Memory B cell (primary cell): ENCODE data around the gene BMPR2.
"Not testable (repeated sequence)": the region's sequence is repeated elsewhere in the genome, so short reads cannot be mapped to it uniquely, and the experiment has no call there.

Experiments
- ATAC-seq: fragments of 150-1000 bp; cut with Tn5 transposase; 2 replicates; pipeline ENCODE4 v1.10.0; 2021; ENCODE audit warnings: low read depth, mild to moderate bottlenecking, moderate library complexity
- DNase-seq, 2 donors: peaks; one replicate each; pipeline ENCODE4 v3.0.0; 2022; ENCODE audit warnings: low spot score in 2 of 2
- H3K27ac Mint-ChIP-seq: one replicate; pipeline ENCODE4 v1.8.0; 2022; ENCODE audit warnings: mild to moderate bottlenecking, moderate library complexity, mixed read lengths
- H3K27me3 Mint-ChIP-seq: one replicate; pipeline ENCODE4 v1.8.0; 2022; ENCODE audit warnings: mixed read lengths
- H3K36me3 Mint-ChIP-seq: one replicate; pipeline ENCODE4 v1.8.0; 2022; ENCODE audit warnings: mild to moderate bottlenecking, mixed read lengths
- H3K4me1 Mint-ChIP-seq: one replicate; pipeline ENCODE4 v1.8.0; 2022; ENCODE audit warnings: mixed read lengths
- H3K4me3 Mint-ChIP-seq: one replicate; pipeline ENCODE4 v1.8.0; 2022; ENCODE audit warnings: mild to moderate bottlenecking, moderate library complexity, mixed read lengths
- H3K9me3 Mint-ChIP-seq: one replicate; pipeline ENCODE4 v1.8.0; 2022; ENCODE audit warnings: mixed read lengths

The BMPR2 gene

DNA sequence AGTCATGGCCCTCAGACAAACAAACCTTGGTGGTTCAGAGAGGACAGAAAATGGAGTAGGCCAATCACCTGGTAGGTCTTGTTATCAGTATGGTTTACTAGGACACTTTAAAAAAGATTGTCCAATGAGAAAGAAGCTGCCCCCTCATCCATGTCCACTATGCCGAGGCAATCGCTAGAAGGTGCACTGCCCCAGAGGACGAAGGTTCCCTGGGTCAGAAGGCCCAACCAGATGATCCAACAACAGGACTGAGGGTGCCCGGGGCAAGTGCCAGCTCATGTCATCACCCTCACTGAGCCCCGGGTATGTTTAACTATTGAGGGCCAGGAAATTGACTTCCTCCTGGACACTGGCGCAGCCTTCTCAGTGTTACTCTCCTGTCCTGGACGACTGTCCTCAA, 123.7 kb downstream of the BMPR2 start:
- H3K4me1 Mint-ChIP-seq, H3K9me3 Mint-ChIP-seq, DNase-seq, H3K27ac Mint-ChIP-seq, H3K27me3 Mint-ChIP-seq, H3K4me3 Mint-ChIP-seq, ATAC-seq: not testable (repeated sequence)
- H3K36me3 Mint-ChIP-seq, result peaks cover 14% of the 10 kb centered on the region

DNA sequence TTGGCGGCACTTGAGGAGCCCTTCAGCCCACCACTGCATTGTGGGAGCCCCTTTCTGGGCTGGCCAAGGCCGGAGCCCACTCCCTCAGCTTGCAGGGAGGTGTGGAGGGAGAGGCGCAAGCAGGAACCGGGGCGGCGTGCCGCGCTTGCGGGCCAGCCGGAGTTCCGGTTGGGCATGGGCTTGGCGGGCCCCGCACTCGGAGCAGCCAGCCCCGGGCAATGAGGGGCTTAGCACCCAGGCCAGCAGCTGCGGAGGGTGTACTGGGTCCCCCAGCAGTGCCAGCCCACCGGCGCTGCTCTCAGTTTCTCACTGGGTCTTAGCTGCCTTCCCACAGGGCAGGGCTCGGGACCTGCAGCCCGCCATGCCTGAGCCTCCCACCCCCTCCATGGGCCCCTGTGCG, 127.1 kb downstream of the BMPR2 start:
- H3K27me3 Mint-ChIP-seq, H3K9me3 Mint-ChIP-seq, ATAC-seq, H3K27ac Mint-ChIP-seq, H3K4me1 Mint-ChIP-seq, DNase-seq, H3K4me3 Mint-ChIP-seq: not testable (repeated sequence)
- H3K36me3 Mint-ChIP-seq, result peaks cover 11% of the 10 kb centered on the region

DNA sequence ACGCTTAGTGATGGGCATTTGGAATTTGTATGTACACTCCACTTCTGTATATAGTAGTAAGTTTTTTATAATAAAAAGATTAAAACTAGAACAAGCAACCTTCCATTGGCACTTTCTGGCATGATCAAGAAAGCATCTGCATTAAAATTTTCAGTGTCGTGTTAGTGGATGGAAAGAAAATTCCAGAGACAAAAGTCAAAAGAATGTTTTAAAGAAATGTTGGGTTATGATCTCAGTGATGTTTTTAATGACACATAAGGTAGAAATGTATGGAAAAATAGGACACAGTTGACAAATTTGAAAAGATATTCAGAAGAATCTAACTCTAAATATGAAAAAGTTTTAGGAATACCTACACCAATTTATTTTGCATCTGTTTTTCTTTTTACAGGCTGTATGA, 132.6 kb downstream of the BMPR2 start:
- DNase-seq (no peak), ATAC-seq (no peak)
- Mint-ChIP-seq H3K9me3 (no peaks in the 10 kb centered on the region), H3K27ac (no peak overlapping the region), H3K36me3 (peaks cover 8% of the 10 kb centered on the region), H3K27me3 (no peaks in the 10 kb centered on the region), H3K4me3 (no peak overlapping the region), H3K4me1 (peaks cover 3% of the 10 kb centered on the region)

DNA sequence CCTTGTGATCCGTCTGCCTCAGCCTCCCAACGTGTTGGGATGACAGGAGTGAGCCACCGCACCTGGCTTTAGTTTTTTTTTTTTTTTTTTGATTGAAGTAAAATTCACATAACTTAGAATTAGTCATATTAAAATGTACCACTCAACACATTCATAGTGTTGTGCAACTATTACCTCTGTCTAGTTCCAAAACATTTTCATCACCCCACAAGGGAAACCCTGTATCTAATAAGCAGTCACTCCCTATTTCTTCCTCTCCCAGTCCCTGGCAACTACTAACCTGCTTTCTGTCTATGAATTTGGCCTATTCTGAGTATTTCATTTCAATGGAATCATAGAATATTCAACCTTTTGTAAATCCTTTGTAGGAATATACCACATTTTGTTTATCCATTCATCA, 134.8 kb downstream of the BMPR2 start:
- no peak overlapping the region for H3K27ac Mint-ChIP-seq
- H3K27me3 Mint-ChIP-seq, result no peaks in the 10 kb centered on the region
- no peak overlapping the region for H3K4me3 Mint-ChIP-seq
- H3K36me3 Mint-ChIP-seq, result peaks cover 13% of the 10 kb centered on the region
- H3K9me3 Mint-ChIP-seq, result no peaks in the 10 kb centered on the region
- peaks cover 3% of the 10 kb centered on the region for H3K4me1 Mint-ChIP-seq
- DNase-seq (no peak), ATAC-seq (no peak)

DNA sequence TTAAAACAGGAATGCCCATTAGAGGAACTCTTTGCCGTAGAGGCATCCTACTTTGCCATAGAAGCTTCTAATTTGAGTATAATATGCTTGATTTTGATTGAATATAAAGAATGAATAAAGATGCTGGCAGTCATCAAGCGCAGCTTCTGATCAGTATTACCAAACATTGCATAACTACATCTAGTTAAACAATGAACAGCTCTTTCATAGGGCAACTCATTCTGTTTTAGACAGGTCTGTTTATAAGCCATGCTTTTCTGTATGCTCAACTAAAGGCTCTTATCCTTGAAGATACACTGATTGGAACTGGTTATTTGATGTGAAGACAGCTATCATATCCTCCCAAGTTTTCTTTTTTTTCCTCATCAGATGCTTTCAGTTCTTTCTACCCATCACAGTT, 136.0 kb downstream of the BMPR2 start:
- Mint-ChIP-seq H3K27me3 (no peaks in the 10 kb centered on the region), H3K27ac (no peak overlapping the region), H3K4me1 (peaks cover 3% of the 10 kb centered on the region), H3K4me3 (no peak overlapping the region), H3K36me3 (peaks cover 13% of the 10 kb centered on the region), H3K9me3 (no peaks in the 10 kb centered on the region)
- DNase-seq, result no peak
- no peak for ATAC-seq

DNA sequence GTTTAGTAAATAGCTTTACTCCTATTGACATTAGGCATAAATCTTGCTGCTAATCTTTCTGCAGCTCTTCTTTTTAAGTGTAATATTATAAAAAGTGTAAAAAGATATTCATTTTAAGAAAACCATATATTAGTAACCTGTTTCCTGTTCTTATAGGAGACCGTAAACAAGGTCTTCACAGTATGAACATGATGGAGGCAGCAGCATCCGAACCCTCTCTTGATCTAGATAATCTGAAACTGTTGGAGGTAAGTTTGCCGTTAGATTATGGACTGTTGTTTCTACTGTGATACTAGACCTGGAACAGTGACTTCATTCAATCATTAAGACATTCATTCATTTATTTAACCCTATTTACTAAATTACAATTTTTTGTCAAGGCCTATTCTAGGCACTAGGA, 138.6 kb downstream of the BMPR2 start:
- Mint-ChIP-seq H3K27me3 (no peaks in the 10 kb centered on the region), H3K36me3 (peaks cover 19% of the 10 kb centered on the region), H3K4me1 (peaks cover 3% of the 10 kb centered on the region), H3K27ac (no peak overlapping the region), H3K9me3 (no peaks in the 10 kb centered on the region), H3K4me3 (no peak overlapping the region)
- ATAC-seq (no peak), DNase-seq (no peak)

DNA sequence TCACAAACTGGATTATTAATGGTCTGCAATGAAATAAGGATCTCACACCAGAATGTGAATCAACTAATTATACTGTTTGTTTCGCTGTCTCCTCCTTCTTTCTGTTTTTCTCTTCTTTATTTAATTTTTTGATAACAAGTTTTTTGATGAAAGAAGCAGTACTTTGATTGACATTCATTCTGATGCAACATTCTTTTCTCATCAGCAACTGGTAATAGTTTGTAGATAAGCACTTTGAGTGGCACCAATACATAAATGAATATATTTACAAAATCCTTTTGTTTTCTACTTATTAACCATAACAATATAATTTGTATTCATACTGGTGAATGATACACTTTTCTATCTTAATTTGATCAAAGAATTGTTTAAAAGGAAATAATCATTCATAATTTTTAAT, 143.3 kb downstream of the BMPR2 start:
- Mint-ChIP-seq H3K4me3 (no peak overlapping the region), H3K4me1 (no peaks in the 10 kb centered on the region), H3K36me3 (peaks cover 30% of the 10 kb centered on the region)

DNA sequence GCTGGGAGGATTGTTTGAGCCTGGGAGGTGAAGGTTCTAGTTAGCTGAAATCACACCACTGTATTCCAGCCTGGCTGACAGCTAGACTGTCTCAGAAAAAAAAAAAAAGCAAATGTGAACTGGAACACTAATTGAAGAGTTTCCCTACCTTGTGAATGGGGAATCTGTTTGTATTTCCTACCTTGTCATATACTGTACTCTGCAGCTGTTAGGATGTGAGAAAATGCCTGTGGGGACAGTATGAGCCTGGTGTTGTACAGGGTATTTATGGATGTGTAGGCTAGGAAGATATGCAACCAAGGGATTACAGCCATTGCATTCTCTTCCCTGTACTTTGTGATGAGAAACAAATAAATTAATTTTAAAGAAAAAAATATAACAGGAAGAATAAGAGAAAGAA, 145.3 kb downstream of the BMPR2 start:
- Mint-ChIP-seq H3K27me3 (no peaks in the 10 kb centered on the region), H3K36me3 (peaks cover 27% of the 10 kb centered on the region), H3K27ac (no peak overlapping the region), H3K4me1 (no peaks in the 10 kb centered on the region), H3K4me3 (no peak overlapping the region), H3K9me3 (no peaks in the 10 kb centered on the region)
- no peak for ATAC-seq
- DNase-seq, result no peak

More for the DNA sequence above, 143.3 kb downstream of the BMPR2 start:
- Mint-ChIP-seq H3K27ac (no peak overlapping the region), H3K27me3 (no peaks in the 10 kb centered on the region), H3K9me3 (no peaks in the 10 kb centered on the region)
- DNase-seq (no peak), ATAC-seq (no peak)

DNA sequence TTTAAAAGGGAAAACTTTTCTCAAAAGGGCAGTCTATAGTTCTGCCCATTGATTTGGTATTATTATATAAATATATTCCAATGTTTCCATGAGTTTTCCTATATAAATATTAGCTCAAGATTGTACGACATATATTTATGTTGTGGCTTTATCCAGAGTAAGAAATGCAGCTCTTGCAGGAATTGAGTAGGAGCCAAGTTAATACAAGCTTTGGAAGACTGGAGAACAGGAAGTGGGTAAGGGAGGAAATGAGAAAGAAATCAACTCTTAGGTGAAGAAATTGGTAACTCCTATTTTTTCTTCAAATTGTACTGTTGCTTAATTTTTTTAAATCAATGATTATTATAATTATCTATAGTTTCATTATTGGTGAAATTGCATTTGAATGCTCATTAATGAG, 153.3 kb downstream of the BMPR2 start:
- Mint-ChIP-seq H3K4me3 (no peak overlapping the region), H3K4me1 (no peaks in the 10 kb centered on the region), H3K27ac (no peak overlapping the region), H3K36me3 (peaks cover 15% of the 10 kb centered on the region), H3K27me3 (no peaks in the 10 kb centered on the region), H3K9me3 (no peaks in the 10 kb centered on the region)
- DNase-seq (no peak), ATAC-seq (no peak)

DNA sequence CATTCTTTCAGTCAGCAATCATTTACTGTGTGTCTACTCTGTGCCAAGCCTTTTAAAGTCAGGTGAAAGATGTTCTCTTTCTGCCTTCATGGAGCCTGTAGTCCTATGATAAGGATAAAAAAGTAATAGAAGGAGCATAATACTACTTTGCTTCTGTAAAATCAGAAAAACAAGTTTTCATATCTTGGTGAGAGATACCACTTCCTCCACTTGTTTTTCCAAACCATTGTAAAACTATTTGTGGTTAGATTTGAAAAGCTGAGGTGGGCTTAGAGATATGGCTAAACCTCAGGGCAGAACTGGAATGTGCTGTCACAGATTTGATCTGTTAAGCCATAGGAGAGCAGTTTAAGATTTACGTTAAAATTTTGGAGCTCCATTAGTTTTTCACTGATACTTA, 153.9 kb downstream of the BMPR2 start:
- peaks cover 15% of the 10 kb centered on the region for H3K36me3 Mint-ChIP-seq
- no peaks in the 10 kb centered on the region for H3K27me3 Mint-ChIP-seq
- no peak for ATAC-seq
- no peaks in the 10 kb centered on the region for H3K9me3 Mint-ChIP-seq
- no peak overlapping the region for H3K27ac Mint-ChIP-seq
- no peak for DNase-seq
- no peak overlapping the region for H3K4me3 Mint-ChIP-seq
- H3K4me1 Mint-ChIP-seq, result no peaks in the 10 kb centered on the region

DNA sequence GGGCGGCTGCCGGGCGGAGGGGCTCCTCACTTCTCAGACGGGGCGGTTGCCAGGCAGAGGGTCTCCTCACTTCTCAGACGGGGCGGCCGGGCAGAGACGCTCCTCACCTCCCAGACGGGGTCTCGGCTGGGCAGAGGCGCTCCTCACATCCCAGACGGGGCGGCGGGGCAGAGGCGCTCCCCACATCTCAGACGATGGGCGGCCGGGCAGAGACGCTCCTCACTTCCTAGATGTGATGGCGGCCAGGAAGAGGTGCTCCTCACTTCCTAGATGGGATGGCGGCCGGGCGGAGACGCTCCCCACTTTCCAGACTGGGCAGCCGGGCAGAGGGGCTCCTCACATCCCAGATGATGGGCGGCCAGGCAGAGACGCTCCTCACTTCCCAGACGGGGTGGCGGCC, 159.2 kb downstream of the BMPR2 start:
- H3K27ac Mint-ChIP-seq, H3K4me3 Mint-ChIP-seq, DNase-seq, ATAC-seq, H3K4me1 Mint-ChIP-seq, H3K27me3 Mint-ChIP-seq, H3K9me3 Mint-ChIP-seq, H3K36me3 Mint-ChIP-seq: not testable (repeated sequence)

DNA sequence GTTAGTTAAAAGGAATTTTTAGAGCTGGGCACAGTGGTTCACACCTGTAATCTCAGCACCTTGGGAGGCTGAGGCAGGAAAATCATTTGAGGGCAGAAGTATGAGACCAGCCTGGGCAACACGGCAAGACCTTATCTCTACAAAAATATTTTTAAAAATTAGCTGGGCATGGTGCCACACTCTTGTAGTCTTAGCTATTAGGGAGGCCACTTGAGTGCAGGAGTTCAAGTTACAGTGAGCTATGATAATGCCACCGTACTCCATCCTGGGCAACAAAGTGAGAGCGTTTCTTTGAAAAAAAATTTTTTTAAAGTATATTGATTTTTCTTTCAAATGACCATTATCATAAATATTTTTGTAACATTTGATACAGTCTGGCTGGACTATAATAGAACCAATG, 165.0 kb downstream of the BMPR2 start:
- H3K27me3 Mint-ChIP-seq, result no peaks in the 10 kb centered on the region

DNA sequence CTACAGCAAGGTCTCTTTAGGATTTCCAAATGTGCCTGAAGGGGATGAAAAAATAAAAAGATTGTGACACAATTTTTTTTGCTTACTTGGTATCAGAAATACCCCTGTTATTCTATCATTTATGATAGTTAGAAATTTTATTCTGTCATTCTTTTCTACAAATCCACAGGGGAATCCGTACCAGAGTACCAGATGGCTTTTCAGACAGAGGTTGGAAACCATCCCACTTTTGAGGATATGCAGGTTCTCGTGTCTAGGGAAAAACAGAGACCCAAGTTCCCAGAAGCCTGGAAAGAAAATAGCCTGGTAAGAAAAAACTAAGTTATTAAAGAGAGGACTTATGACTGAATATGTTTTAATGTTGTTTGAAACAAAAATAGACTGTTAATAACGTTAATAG, 166.0 kb downstream of the BMPR2 start:
- DNase-seq (no peak), ATAC-seq (no peak)
- Mint-ChIP-seq H3K9me3 (no peaks in the 10 kb centered on the region), H3K27ac (no peak overlapping the region), H3K4me1 (no peaks in the 10 kb centered on the region), H3K4me3 (no peak overlapping the region), H3K36me3 (peaks cover 8% of the 10 kb centered on the region), H3K27me3 (no peaks in the 10 kb centered on the region)

More for the DNA sequence above, 165.0 kb downstream of the BMPR2 start:
- Mint-ChIP-seq H3K36me3 (peaks cover 7% of the 10 kb centered on the region), H3K4me3 (no peak overlapping the region), H3K4me1 (no peaks in the 10 kb centered on the region), H3K27ac (no peak overlapping the region), H3K9me3 (no peaks in the 10 kb centered on the region)
- no peak for DNase-seq
- ATAC-seq, result no peak

DNA sequence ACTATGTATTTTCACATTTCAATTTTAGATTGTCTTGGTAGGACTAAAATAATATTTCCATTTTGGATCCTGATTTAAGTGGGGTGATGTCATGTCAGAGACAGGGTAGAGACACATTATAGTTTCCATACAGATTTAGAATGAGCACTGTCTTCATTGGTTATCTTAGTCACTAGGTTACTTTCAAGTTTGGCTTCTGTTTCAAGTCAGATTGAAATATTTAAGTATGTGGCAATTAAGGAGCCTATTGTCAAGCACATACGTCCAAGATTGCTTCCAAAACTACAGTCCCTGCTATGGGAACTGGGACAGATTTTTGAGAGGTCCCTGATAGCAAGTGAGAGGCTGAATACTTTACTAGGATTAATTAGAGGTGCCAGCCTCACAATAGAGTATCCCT, 169.4 kb downstream of the BMPR2 start:
- Mint-ChIP-seq H3K4me3 (no peak overlapping the region), H3K27ac (no peak overlapping the region), H3K4me1 (no peaks in the 10 kb centered on the region), H3K9me3 (no peaks in the 10 kb centered on the region), H3K36me3 (peaks cover 9% of the 10 kb centered on the region), H3K27me3 (no peaks in the 10 kb centered on the region)
- DNase-seq (no peak), ATAC-seq (no peak)

DNA sequence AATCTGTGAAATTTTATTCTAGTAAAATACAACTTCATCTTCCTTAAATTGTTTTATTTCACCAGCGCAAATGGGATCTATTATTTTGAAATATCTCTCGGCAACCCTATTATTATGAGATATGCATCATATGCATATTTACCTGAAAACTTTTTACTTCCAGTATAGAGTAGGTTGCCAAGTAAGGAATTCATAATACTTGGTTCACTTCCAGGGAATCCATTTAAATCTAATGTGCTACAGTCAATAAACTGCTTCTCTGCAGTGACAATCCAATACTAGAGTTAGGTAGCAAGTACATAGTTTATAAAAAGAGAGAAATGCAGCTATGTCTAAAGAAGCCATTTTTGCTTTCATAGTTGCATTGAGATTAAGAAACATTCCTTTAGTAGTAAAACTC, 169.8 kb downstream of the BMPR2 start:
- peaks cover 9% of the 10 kb centered on the region for H3K36me3 Mint-ChIP-seq
- ATAC-seq (no peak), DNase-seq (no peak)
- H3K4me1 Mint-ChIP-seq, result no peaks in the 10 kb centered on the region
- H3K9me3 Mint-ChIP-seq, result no peaks in the 10 kb centered on the region
- no peaks in the 10 kb centered on the region for H3K27me3 Mint-ChIP-seq
- no peak overlapping the region for H3K4me3 Mint-ChIP-seq
- H3K27ac Mint-ChIP-seq, result no peak overlapping the region
